GM21737 (cell line): Measurements from ENCODE around the gene ADGRL2.

ENCODE experiments used
- ATAC-seq: cut with Tn5 transposase; IDR thresholded peaks from one replicate; pipeline ENCODE4 v1.9.1; 2021; ENCODE audit warnings: mild to moderate bottlenecking, moderate library complexity; ENCODE audit not compliant: unreplicated experiment

ADGRL2 gene

DNA sequence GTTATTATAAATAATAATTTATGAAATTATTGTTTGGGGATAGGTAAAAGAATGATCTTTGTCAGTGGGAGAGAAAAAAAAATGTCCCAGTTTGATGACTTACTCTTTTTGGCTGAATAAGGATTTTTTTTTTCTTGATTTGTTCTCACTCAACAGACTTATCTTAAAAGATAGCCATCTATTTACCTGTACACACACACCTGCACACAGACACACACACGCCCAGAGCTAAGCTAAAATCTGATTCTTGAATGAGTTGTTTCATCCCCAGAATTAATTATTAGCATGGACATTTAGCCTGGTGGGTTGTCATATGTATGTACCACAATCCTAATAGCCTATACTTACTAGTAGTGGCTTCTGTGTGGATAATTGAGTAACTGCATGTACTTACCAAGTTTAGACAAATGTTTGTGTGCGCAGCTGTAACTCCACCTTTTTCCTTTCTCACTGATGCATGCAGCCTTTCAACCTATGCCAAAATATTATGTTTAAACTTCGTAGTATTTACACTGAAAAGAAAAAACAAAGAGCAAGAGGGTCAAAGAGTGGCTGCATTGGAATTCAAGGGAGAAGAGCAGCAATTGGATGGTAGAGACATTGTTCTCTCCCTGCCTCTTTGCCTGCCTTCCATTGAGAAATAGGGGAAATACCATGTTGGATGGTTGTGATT lies 174.3 kb downstream of the ADGRL2 start:
- no peak for ATAC-seq

GRCh38 chr1:81976539-81976938 lies 175.8 kb downstream of the ADGRL2 start:
- no peak for ATAC-seq

DNA sequence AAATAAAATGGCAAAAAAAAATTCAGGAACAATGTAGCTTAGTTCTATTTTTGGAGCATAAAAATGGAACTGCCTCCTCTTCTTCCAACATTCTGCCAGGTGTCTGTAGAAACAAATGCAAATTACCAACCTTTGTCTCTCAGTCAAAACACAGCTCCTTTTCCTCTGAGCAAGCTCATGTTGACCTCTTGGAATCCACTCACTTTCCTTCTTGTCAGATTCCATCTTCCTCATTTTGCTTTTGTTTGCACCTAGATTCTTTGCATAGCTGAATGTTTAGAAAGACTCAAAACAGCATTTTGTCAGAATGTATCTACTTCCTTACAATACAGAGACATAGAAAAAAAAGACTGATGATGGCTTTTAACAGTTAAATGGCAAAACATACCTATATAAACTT lies 178.2 kb downstream of the ADGRL2 start:
- ATAC-seq = no peak

GRCh38 chr1:81982523-81982922 lies 181.8 kb downstream of the ADGRL2 start:
- ATAC-seq = no peak

- no peak for ATAC-seq
Measured at GRCh38 chr1:81989524-81989923, 188.8 kb downstream of the ADGRL2 start.

DNA sequence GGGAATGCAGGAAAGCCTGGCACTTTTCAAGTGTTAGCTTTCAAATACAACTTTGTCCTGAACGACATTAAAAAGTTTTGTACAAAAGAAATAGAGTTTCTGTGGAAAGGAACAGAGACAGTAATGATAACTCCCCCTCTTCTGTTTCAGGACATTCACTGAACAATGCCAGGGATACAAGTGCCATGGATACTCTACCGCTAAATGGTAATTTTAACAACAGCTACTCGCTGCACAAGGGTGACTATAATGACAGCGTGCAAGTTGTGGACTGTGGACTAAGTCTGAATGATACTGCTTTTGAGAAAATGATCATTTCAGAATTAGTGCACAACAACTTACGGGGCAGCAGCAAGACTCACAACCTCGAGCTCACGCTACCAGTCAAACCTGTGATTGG lies 189.5 kb downstream of the ADGRL2 start:
- ATAC-seq = no peak

- ATAC-seq = no peak
Measured at GRCh38 chr1:81998165-81998564, 197.4 kb downstream of the ADGRL2 start.

DNA sequence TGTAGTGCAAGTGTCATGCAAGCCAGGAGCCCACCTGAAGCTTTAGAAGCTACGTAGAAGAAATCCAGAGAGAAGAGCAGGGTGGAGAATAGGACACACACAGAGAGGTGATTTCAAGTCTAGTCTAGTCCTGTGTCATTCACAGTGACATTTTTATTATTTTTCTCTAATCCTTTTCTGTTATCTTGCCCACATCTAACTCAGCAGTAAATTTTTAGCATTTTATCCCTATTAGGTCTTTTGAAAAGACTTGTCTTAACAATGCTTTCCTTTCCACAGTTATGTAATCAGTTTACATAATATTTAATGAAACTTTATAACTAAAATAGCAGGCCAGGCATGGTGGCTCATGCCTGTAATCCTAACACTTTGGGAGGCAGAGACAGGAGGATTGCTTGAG lies 198.6 kb downstream of the ADGRL2 start:
- ATAC-seq = no peak

DNA sequence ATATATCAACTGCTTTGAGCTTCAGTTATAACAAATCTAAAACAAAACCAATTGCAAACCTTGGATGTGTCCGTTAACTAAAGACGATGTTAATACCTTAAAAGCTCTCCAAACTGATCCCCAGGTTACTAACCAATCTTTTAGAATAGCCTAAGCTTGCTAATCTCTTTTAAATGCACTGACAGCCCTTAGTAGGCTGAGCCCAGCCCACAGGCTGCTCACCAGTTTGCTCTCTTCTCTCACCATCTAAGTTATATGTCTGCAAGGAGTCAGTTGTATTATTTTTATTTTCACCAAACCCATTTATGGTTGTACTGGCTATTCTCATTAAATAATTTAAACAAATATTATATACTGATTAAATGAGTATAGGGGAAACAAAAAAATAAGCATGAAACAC lies 199.5 kb downstream of the ADGRL2 start:
- no peak for ATAC-seq

DNA sequence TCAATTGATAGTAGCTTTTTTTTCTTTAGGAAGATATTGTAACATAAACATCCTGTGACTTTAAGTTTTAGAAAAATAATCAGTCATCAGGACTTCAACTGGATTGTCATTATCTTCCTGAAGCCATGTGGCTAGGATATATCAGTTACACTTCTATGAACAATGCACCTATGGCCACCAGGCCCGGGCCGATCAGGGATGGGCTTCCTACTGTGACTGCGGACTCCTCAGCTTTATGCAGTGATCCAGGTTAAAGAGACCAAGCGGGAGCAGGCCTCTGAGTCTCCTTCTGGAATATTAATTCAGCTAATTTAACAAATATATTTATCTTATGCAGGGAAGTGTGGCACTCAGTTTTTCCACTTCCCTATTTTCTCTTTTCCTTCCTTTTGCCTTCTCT lies 200.6 kb downstream of the ADGRL2 start:
- no peak for ATAC-seq

GRCh38 chr1:82007804-82008203 lies 207.1 kb downstream of the ADGRL2 start:
- no peak for ATAC-seq

DNA sequence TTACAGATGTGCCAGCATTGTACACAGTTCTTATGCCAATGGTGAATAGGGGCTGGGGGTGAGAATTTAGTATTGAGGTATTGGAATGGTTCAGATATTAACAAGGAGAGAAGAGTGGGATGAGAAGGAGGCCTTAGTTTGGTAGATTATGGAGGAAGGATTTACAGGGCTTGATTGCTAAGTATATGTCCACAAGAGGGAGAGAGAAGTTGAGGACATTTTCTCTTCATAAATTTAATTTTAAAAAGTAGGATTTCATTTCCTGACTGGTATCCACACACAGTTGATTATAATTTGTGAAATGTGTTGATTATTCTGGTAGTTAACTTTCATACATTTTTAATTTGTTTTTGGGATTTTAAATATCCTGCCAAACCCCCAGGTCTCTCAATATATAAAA lies 213.0 kb downstream of the ADGRL2 start:
- no peak for ATAC-seq

DNA sequence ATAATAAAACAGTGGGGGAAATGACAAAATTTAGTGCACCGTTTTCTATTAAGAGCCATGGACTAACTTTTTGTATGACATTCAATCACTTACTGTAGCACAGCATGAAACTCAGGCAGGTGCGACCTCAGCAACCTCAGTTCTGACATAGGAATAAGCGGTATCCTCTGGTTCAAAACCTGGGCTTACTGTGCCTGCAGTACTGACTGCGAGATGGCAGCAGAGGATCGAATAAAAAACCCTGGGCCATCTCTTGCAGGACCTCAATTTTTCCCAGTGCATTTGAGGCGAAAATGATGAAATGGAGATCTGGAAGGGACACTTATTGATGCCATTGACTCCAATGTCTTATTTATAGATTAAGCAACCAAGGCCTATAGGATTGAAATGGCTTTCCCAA lies 214.7 kb downstream of the ADGRL2 start:
- no peak for ATAC-seq

DNA sequence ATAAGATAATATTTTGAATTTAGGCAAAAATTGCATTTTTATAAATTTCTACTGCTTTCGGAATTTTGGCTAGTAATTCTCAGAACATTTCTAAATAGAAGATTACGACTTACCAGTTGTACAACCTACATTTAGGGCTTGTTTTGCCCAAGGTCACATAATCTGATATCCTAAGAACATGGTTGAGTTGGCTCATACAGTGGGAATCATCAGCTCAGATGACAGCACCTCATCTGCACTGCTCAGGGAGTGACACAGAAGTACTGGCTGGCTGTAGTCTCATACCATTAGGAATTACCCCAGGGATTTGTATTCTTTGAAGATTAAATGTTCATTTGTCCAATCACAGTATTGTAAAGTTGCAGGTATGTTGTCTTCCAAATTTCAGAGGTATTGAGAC lies 217.6 kb downstream of the ADGRL2 start:
- no peak for ATAC-seq

- no peak for ATAC-seq
Measured at GRCh38 chr1:82019508-82019907, 218.8 kb downstream of the ADGRL2 start.

- no peak for ATAC-seq
Measured at GRCh38 chr1:82030830-82031229, 230.1 kb downstream of the ADGRL2 start.

GRCh38 chr1:82032068-82032467 lies 231.3 kb downstream of the ADGRL2 start:
- no peak for ATAC-seq

- ATAC-seq = no peak
Measured at GRCh38 chr1:82034812-82035211, 234.1 kb downstream of the ADGRL2 start.
